OCI-LY1 (cell line): ENCODE data around the gene RNF212.
"Not testable (repeated sequence)": the region's sequence is repeated elsewhere in the genome, so short reads cannot be mapped to it uniquely, and the experiment has no call there.

Source experiments
- H2AFZ ChIP-seq: fragments of 200-600 bp; sonication (generic), shearing (Covaris generic); 2 replicates; pipeline ENCODE4 v1.6.0; 2014; ENCODE audit warnings: antibody characterized with exemption, mild to moderate bottlenecking, low read length
- H3F3A ChIP-seq: fragments of 200-600 bp; sonication (generic), shearing (Covaris generic); 2 replicates; pipeline ENCODE4 v1.6.0; 2014; ENCODE audit warnings: mild to moderate bottlenecking, antibody characterized with exemption, low read length, moderate library complexity; ENCODE audit not compliant: insufficient read depth
- H3K27ac ChIP-seq: fragments of 200-600 bp; sonication (generic); 2 replicates; pipeline ENCODE4 v1.5.1; 2014; ENCODE audit warnings: low read length, mixed run types, mild to moderate bottlenecking, low read depth; ENCODE audit not compliant: poor library complexity, severe bottlenecking
- H3K27me3 ChIP-seq: fragments of 200-600 bp; sonication (generic); 2 replicates; pipeline ENCODE4 v1.6.0; 2014; ENCODE audit warnings: antibody characterized with exemption, mild to moderate bottlenecking, low read length, moderate library complexity; ENCODE audit not compliant: insufficient read depth
- H3K36me3 ChIP-seq: fragments of 200-600 bp; sonication (generic); 2 replicates; pipeline ENCODE4 v1.6.1; 2014; ENCODE audit warnings: mild to moderate bottlenecking, antibody characterized with exemption, low read length, moderate library complexity, mixed read lengths; ENCODE audit not compliant: insufficient read depth
- H3K4me1 ChIP-seq: fragments of 200-600 bp; sonication (generic); 2 replicates; pipeline ENCODE4 v1.5.1; 2014; ENCODE audit warnings: mild to moderate bottlenecking, low read length, moderate library complexity; ENCODE audit not compliant: insufficient read depth, severe bottlenecking
- H3K4me2 ChIP-seq: fragments of 200-600 bp; sonication (generic), shearing (Covaris generic); 2 replicates; pipeline ENCODE4 v1.6.1; 2014; ENCODE audit warnings: low read length
- H3K4me3 ChIP-seq: fragments of 200-600 bp; sonication (generic); 2 replicates; pipeline ENCODE4 v1.5.1; 2014; ENCODE audit warnings: low read length, low read depth, mild to moderate bottlenecking, mixed read lengths; ENCODE audit not compliant: poor library complexity, severe bottlenecking
- H3K79me2 ChIP-seq: fragments of 200-600 bp; shearing (Covaris generic); 2 replicates; pipeline ENCODE4 v1.6.1; 2016; ENCODE audit warnings: mixed run types, low read length, mixed read lengths; ENCODE audit not compliant: insufficient read depth
- H3K9ac ChIP-seq: fragments of 200-600 bp; sonication (generic), shearing (Covaris generic); 2 replicates; pipeline ENCODE4 v1.6.1; 2014; ENCODE audit warnings: mild to moderate bottlenecking, low read length, mixed read lengths
- H3K9me2 ChIP-seq: fragments of 200-600 bp; sonication (generic), shearing (Covaris generic); 2 replicates; pipeline ENCODE4 v1.6.1; 2014; ENCODE audit warnings: low read depth, mild to moderate bottlenecking, low read length, mixed read lengths
- H3K9me3 ChIP-seq: fragments of 200-600 bp; shearing (Covaris generic); 2 replicates; pipeline ENCODE4 v1.6.1; 2014; ENCODE audit warnings: low read length, mixed read lengths
- H4K20me1 ChIP-seq: fragments of 200-600 bp; sonication (generic), shearing (Covaris generic); 2 replicates; pipeline ENCODE4 v1.6.0; 2016; ENCODE audit warnings: mild to moderate bottlenecking, low read length; ENCODE audit not compliant: insufficient read depth
- EZH2 ChIP-seq: fragments of 200-600 bp; sonication (generic), shearing (Covaris generic); IDR thresholded peaks from 2 replicates; pipeline ENCODE4 v1.8.0; 2017; ENCODE audit warnings: borderline replicate concordance, mixed run types, mild to moderate bottlenecking, antibody characterized with exemption, low read length, moderate library complexity, mixed read lengths
- TF ChIP-seq, protein P1 (sequence below): fragments of 200-600 bp; sonication (generic), shearing (Covaris generic); IDR thresholded peaks from 2 replicates; pipeline ENCODE4 v1.5.1; 2017; ENCODE audit warnings: mild to moderate bottlenecking, antibody characterized with exemption, low read length, moderate library complexity, mixed read lengths

RNF212 gene

DNA sequence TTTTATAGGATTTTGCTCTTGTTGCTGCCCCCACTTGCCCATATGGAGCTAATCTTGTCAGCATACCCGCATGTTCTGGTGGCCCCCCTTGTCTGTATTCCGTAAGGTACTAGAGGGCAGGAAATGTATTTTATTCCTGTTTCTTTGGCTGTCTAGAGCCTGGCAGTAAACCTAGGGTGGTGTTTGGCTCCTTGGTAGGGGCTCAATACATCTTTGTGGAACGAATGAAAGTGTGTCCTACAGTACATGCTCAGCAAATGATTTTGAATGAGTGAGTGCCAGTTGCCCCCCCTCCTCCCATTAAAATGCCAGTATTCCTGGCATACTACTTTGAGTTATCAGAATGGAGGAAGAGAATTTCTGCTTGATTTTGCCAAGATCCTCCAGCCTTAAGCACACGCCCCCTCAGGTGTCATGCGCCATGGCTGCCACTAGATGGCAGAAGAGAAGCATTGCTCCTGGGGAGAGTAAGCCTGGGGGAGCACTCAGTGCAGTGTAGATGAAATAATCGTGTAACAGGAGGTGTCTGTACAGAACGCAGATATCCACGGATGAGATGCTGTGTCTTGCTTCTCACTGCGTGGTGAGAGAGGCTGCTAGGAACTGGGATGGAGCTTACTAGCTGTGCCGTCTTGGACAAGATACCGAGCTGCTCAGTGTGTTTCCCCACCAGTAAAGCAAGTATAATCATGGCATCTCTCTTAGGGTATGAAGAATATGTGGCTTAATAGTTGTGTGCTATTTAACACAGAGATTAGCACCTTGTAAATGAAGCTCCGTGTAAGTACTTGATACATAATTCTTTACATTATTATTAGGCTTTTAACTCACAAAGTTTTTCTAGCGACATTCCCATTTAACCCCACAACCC lies 17.2 kb upstream of the RNF212 start:
- no peaks in the 10 kb centered on the region for H3K27me3 ChIP-seq
- H3F3A ChIP-seq = no peaks in the 10 kb centered on the region
- no peaks in the 10 kb centered on the region for H3K9me3 ChIP-seq
- no peak overlapping the region for H3K9ac ChIP-seq
- H3K9me2 ChIP-seq = no peaks in the 10 kb centered on the region
- H3K4me2 ChIP-seq = no peak overlapping the region
- H2AFZ ChIP-seq = no peak overlapping the region
- no peak for TF ChIP-seq EZH2
- TF ChIP-seq, protein P1, sequence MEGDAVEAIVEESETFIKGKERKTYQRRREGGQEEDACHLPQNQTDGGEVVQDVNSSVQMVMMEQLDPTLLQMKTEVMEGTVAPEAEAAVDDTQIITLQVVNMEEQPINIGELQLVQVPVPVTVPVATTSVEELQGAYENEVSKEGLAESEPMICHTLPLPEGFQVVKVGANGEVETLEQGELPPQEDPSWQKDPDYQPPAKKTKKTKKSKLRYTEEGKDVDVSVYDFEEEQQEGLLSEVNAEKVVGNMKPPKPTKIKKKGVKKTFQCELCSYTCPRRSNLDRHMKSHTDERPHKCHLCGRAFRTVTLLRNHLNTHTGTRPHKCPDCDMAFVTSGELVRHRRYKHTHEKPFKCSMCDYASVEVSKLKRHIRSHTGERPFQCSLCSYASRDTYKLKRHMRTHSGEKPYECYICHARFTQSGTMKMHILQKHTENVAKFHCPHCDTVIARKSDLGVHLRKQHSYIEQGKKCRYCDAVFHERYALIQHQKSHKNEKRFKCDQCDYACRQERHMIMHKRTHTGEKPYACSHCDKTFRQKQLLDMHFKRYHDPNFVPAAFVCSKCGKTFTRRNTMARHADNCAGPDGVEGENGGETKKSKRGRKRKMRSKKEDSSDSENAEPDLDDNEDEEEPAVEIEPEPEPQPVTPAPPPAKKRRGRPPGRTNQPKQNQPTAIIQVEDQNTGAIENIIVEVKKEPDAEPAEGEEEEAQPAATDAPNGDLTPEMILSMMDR = peak; percentile 82
- H4K20me1 ChIP-seq = no peaks in the 10 kb centered on the region
- no peak overlapping the region for H3K4me3 ChIP-seq
- H3K36me3 ChIP-seq = no peaks in the 10 kb centered on the region
- H3K79me2 ChIP-seq = no peaks in the 10 kb centered on the region
- H3K4me1 ChIP-seq = peaks cover 8% of the 10 kb centered on the region
- no peak overlapping the region for H3K27ac ChIP-seq

DNA sequence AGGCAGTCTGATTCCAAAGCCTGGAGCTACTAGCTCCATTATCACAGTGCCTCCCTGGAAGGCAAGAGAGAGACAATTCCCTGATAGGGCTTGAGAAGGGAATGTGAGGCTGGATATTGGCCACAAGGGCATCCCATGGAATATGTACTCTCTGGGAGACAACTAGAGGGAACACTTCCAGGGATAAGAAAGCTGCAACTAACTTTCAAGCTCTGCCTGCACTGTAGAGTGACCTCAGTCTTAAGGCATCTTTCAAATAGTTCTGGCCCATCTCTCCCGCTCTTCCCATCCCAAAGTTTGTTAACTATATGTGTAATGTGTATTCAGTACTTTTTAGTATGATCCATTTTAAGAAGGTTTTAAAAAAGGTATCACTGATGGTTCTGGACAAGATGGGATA lies 13.1 kb upstream of the RNF212 start:
- no peak for TF ChIP-seq EZH2
- TF ChIP-seq, protein P1 = no peak
- Histone ChIP-seq H3K4me1 (no peaks in the 10 kb centered on the region), H3K79me2 (no peaks in the 10 kb centered on the region)

DNA sequence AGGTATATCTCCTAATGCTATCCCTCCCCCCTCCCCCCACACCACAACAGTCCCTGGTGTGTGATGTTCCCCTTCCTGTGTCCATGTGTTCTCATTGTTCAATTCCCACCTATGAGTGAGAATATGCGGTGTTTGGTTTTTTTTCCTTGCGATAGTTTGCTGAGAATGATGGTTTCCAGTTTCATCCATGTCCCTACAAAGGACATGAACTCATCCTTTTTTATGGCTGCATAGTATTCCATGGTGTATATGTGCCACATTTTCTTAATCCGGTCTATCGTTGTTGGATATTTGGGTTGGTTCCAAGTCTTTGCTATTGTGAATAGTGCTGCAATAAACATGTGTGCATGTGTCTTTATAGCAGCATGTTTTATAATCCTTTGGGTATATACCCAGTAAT lies 12.1 kb upstream of the RNF212 start:
- H3K9me3 ChIP-seq, H3K4me1 ChIP-seq, H4K20me1 ChIP-seq, H3K9me2 ChIP-seq, H3K9ac ChIP-seq, H3K4me3 ChIP-seq, H3K36me3 ChIP-seq, H3K79me2 ChIP-seq, H3K27ac ChIP-seq, H3K4me2 ChIP-seq, H2AFZ ChIP-seq, H3K27me3 ChIP-seq, H3F3A ChIP-seq: not testable (repeated sequence)

More for the DNA sequence above, 13.1 kb upstream of the RNF212 start:
- no peaks in the 10 kb centered on the region for H3K9me2 ChIP-seq
- H3K9ac ChIP-seq = no peak overlapping the region
- no peak overlapping the region for H3K4me2 ChIP-seq
- H4K20me1 ChIP-seq = no peaks in the 10 kb centered on the region
- no peaks in the 10 kb centered on the region for H3F3A ChIP-seq
- no peak overlapping the region for H3K27ac ChIP-seq
- no peaks in the 10 kb centered on the region for H3K9me3 ChIP-seq
- no peak overlapping the region for H2AFZ ChIP-seq
- no peaks in the 10 kb centered on the region for H3K27me3 ChIP-seq
- no peak overlapping the region for H3K4me3 ChIP-seq
- no peaks in the 10 kb centered on the region for H3K36me3 ChIP-seq

DNA sequence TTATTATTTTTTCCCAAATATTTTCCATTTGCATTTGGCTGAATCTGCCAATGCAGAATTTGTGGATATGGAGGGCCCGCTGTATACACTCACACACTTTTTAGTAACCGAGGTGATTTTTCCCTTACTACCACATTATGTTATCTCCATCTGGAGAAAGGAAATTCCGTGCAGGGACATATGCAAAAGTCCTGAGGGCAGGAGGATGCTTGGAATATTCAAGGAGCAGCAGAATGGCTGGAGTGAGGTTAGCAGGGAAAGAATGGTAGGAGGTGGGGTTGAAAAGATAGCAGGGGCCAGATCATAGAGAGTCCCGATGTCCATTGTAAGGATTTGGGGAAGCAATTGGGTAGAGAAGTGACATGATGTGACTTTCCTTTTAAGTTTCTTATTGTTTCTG lies 11.5 kb upstream of the RNF212 start:
- Histone ChIP-seq H3K4me2 (no peak overlapping the region), H3F3A (no peaks in the 10 kb centered on the region)

More for the DNA sequence above, 11.5 kb upstream of the RNF212 start:
- no peak overlapping the region for H2AFZ ChIP-seq
- no peak overlapping the region for H3K4me3 ChIP-seq
- no peaks in the 10 kb centered on the region for H3K9me2 ChIP-seq
- no peak for TF ChIP-seq EZH2
- TF ChIP-seq, protein P1 = no peak
- H3K27ac ChIP-seq = no peak overlapping the region
- H3K9me3 ChIP-seq = no peaks in the 10 kb centered on the region
- no peaks in the 10 kb centered on the region for H3K4me1 ChIP-seq
- no peaks in the 10 kb centered on the region for H3K36me3 ChIP-seq
- no peak overlapping the region for H3K9ac ChIP-seq
- H3K79me2 ChIP-seq = no peaks in the 10 kb centered on the region
- no peaks in the 10 kb centered on the region for H4K20me1 ChIP-seq
- H3K27me3 ChIP-seq = no peaks in the 10 kb centered on the region
